Duodenal mucosa (tissue), 2 donors: ENCODE data around the gene SKAP1.
A peak's percentile ranks its signal among the peaks of the same experiment; 100 is the strongest.

Source experiments
- H3K27ac ChIP-seq: one replicate; pipeline ENCODE4 v1.7.0; 2013; ENCODE audit warnings: low read depth, low read length
- H3K27me3 ChIP-seq, 2 donors: one replicate each; pipeline ENCODE4 v1.7.0; 2013; ENCODE audit warnings: low read length in 2 of 2, control low read depth in 1 of 2; ENCODE audit not compliant: insufficient read depth in 2 of 2, control insufficient read depth in 1 of 2
- H3K36me3 ChIP-seq, 2 donors: one replicate each; pipeline ENCODE4 v1.7.0; 2013; ENCODE audit warnings: low read length in 2 of 2, control low read depth in 1 of 2; ENCODE audit not compliant: insufficient read depth in 2 of 2, control insufficient read depth in 1 of 2
- H3K4me1 ChIP-seq, 2 donors: one replicate each; pipeline ENCODE4 v1.7.0; 2013; ENCODE audit warnings: low read length in 2 of 2, control low read depth in 1 of 2; ENCODE audit not compliant: insufficient read depth in 2 of 2, control insufficient read depth in 1 of 2
- H3K4me3 ChIP-seq, 2 donors: one replicate each; pipeline ENCODE4 v1.7.0; 2013; ENCODE audit warnings: low read length in 2 of 2, low read depth in 1 of 2
- H3K9ac ChIP-seq, 2 donors: one replicate each; pipeline ENCODE4 v1.7.0; 2013; ENCODE audit warnings: low read length in 2 of 2, low read depth in 1 of 2
- H3K9me3 ChIP-seq, 2 donors: one replicate each; pipeline ENCODE4 v1.7.0; 2013; ENCODE audit warnings: low read length in 2 of 2, control low read depth in 1 of 2; ENCODE audit not compliant: control insufficient read depth in 1 of 2

The SKAP1 gene

DNA sequence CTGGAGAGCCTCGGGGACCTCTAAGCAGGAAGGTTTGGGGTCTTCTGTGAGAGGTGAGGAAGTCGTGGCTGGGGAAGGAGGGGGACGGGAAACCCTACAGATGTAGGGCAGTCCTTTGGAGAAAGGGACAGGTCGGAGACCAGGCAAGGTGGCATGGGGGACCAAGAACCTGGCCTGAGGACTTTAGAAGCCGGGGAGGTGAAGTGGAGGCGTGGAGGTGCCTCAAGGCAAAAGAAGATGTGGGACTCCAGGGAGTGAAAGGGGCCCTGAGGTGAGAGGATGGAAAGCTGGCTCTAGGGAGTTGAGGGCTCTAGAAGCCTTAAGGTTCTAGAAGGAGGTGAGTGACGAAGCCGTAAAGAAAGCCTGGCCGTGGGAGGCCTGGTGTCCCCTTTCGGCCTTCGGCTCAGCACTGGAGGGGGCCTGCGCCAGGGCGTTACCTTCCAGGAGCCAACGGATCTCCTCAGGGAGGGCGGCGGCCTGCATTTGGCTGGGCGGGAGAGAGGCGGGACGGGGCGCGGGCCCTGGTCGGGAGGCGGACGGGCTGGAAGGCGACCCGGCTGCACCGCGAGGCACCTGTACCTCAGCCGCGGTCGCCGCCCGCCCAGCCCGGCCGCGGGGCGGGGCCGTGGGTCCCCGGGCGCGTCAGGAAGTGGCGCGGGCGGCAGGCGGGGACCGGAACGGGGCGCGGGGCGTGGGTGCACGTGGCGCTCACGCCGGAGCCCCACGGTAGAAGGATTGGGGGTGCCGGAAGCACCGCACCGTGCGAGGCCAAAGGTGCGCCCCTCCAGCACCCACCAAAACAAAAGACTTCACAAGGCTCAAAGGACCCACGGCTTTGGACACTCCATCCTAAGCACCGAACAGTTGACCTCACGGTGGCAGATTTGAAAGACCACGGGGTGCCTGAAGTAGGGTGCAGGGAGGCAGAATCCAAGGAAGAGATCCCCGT, at the start of gene SKAP1:
TSS of gene SKAP1 (minus strand) at position 577 of the 949 bp plus-strand sequence.
- no peaks in the 10 kb centered on the region for H3K9me3 ChIP-seq
- H3K27me3 ChIP-seq: peaks cover 43 to 51% of the 10 kb centered on the region in 2 donors
- peak within 1 kb of the TSS; percentile 52 for H3K27ac ChIP-seq
- H3K4me1 ChIP-seq: peaks cover 0 to 7% of the 10 kb centered on the region in 2 donors
- peak within 1 kb of the TSS; percentile 15 to 57 for H3K9ac ChIP-seq
- peak within 1 kb of the TSS; percentile 46 to 66 for H3K4me3 ChIP-seq
- H3K36me3 ChIP-seq: no peaks in the 10 kb centered on the region

DNA sequence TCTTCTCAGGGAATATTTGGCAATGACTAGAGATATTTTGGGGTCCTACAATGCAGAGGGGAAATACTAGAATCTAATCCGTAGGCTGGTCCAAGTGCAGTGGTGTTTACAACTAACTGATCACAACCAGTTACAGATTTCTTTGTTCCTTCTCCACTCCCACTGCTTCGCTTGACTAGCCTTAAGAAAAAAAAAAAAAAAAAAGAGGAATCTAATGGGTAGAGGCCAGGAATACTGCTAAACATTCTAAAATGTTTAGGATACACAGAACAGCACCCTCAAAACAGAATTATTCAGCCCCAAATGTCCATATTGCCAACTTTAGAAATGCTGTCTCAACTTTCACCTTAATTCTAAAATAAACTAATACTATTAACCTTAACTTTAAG, 49.0 kb upstream of the SKAP1 start:
- H3K9ac ChIP-seq: no peak overlapping the region
- peaks cover 0 to 4% of the 10 kb centered on the region in 2 donors for H3K4me1 ChIP-seq
- no peaks in the 10 kb centered on the region for H3K27me3 ChIP-seq
- H3K36me3 ChIP-seq: no peaks in the 10 kb centered on the region
- no peaks in the 10 kb centered on the region for H3K9me3 ChIP-seq
- H3K4me3 ChIP-seq: no peak overlapping the region
- no peak overlapping the region for H3K27ac ChIP-seq

DNA sequence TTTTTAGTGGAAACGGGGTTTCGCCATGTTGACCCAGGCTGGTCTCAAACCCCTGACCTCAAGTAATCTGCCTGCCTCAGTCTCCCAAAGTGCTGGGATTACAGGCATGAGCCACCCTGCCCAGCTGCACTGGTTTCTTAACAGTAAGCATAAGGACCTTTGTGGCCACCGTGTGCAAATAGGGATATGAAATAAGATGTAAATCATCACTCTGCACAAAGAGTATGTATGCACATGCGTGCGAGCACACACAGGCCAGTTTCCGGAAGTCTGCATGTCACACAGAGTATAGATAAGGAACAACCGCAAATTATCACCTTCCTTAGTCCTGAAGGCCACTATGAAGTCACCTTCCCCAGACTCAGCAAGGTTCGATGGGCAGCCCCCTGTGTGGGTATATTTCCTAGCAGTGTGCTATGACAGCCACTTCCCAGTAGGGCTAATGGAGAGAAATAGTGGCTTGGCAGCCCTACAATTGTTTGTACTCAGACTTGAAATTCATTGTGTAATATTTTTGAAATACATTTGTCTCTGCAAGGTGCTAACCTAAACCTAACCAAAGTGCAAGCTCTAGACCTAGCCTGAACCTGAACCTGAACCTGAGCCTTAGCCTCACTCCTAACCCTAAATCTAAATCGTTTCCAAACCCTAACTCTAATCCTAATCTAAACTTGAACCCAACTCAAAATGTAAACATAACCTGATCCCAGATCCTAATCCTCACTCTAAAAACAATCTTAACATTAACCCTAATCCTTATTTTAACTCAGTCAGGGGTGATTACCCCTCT, 48.4 kb upstream of the SKAP1 start:
- no peak overlapping the region for H3K4me3 ChIP-seq
- no peaks in the 10 kb centered on the region for H3K9me3 ChIP-seq
- H3K27me3 ChIP-seq: no peaks in the 10 kb centered on the region
- H3K36me3 ChIP-seq: no peaks in the 10 kb centered on the region
- no peak overlapping the region for H3K27ac ChIP-seq
- no peak overlapping the region for H3K9ac ChIP-seq
- H3K4me1 ChIP-seq: peaks cover 0 to 4% of the 10 kb centered on the region in 2 donors

DNA sequence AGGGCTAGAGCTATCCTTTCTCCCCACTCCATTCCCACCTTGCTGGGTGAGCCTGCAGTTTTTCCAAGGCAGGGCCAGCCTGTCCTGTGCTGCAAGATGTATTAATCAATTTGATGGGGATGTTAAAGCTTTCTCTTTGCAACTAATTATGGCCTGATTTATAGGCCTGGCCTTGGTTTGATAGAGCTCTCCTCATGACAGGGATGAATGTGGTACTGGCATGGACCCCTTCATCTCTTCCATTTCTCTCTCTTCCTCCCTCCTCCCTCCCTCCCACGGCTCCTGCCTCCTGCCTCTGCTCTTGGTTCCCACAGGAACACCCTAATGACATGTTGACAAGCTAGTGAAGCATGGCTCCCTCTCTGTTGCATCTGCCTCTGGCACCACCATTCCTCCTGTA, 47.2 kb upstream of the SKAP1 start:
- no peak overlapping the region for H3K27ac ChIP-seq
- H3K27me3 ChIP-seq: no peaks in the 10 kb centered on the region
- no peaks in the 10 kb centered on the region for H3K9me3 ChIP-seq
- no peaks in the 10 kb centered on the region for H3K36me3 ChIP-seq
- no peak overlapping the region for H3K4me3 ChIP-seq
- peaks cover 0 to 4% of the 10 kb centered on the region in 2 donors for H3K4me1 ChIP-seq
- no peak overlapping the region for H3K9ac ChIP-seq

DNA sequence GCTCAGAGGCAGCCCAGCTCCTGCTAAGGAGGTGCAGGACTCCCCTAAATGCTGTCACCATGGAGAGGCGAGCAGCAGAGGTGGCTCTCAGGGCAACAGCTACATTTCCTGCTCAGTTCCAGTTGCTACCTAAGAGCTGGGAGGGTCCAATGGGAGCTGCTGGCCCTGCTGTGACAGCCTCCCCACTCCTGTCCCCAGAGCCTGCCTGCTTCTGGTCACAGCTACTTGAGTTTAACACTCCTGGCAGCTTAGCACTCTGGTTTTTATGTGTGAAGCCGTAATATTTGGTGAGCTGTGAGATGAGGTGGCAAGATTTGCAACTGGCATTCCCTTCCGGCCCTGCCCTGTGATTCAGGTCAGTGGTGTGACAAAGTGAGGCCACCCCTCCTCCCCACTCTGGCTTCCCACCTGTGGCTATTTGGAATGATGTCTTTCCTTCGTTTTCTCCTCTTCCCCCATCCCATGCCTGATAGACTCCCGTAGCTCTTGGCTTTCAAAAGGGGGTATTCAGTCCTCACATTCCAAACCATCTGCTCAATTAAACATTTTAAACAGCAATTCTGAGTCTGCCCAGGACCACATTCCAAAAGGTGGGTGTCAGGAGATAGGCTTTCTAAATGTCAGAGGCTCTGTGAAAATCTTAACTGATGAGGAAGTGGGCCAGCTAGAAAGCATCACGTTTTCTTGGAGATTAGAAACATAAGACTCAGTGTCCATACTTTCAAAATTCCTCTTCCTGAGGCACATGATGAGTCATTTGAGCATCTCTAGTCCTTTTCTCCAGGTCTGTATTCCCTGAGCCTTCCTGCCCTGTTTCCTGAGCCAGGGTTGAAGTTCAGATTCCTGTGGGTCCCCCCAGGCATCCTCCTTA, 42.6 kb upstream of the SKAP1 start:
- Histone ChIP-seq H3K9ac (no peak overlapping the region), H3K27me3 (peaks cover 0 to 6% of the 10 kb centered on the region in 2 donors), H3K4me1 (no peaks in the 10 kb centered on the region), H3K36me3 (no peaks in the 10 kb centered on the region), H3K4me3 (no peak overlapping the region), H3K27ac (no peak overlapping the region), H3K9me3 (no peaks in the 10 kb centered on the region)

DNA sequence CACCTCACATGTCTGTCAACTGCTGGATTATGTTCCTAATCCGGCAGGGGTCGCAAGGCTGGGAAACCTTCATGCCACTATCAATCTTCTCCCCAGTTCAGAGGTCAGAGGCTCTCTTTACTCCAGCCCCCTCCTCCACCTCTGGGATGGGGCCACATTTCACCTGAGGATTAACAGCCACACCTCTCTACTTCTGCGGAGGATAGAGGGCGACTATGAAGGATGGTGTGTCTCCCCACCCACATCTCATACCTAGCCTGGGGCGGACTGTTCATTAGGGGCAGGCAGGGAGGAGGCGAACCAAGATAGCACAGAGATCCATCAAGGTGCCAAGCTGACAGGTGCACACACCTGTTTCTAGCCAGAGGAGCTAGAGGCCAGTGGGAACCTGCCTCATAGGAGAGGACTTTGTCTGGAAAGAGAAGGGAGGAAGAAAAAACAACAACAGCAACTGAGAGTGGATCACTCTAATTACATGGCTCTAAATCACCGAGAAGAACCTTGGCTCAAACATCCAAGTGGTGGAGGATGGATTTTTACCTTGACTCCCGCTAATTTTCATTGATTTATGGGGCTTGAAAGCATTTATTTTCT, 41.9 kb upstream of the SKAP1 start:
- no peak overlapping the region for H3K4me3 ChIP-seq
- H3K4me1 ChIP-seq: no peaks in the 10 kb centered on the region
- H3K9ac ChIP-seq: no peak overlapping the region
- peaks cover 0 to 6% of the 10 kb centered on the region in 2 donors for H3K27me3 ChIP-seq
- H3K27ac ChIP-seq: no peak overlapping the region
- no peaks in the 10 kb centered on the region for H3K9me3 ChIP-seq
- H3K36me3 ChIP-seq: no peaks in the 10 kb centered on the region

DNA sequence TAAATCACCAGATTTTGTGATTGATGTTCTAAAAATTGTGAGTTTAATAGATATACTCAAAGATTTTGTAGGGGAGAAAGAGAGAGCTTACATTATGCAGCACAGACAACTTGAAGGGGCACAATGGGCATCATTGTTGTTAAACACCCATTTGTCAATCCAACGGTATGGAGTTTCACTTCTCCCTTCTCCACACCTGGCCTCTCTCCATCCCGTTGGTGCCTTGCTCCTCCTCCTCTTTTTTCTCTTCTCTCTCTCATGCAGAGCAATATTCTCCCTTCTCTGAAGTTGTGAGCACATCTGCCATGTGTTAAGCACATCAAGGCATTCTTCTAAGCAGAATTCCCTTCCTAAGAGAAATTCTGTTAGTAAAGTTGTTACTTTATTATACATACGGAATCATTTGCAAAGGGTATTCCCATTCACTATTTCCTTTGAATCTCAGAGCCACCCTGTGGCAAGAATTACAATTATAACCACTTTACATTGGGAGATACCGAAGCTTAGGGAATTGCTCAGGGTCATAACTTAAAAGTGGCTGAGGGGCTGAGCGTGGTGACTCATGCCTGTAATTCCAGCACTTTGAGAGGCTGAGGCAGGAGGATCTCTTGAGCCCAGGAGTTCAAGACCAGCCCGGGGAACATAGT, 40.5 kb upstream of the SKAP1 start:
- Histone ChIP-seq H3K27ac (no peak overlapping the region), H3K9me3 (no peaks in the 10 kb centered on the region), H3K9ac (no peak overlapping the region), H3K4me1 (no peaks in the 10 kb centered on the region), H3K4me3 (no peak overlapping the region), H3K36me3 (no peaks in the 10 kb centered on the region), H3K27me3 (peaks cover 0 to 6% of the 10 kb centered on the region in 2 donors)

DNA sequence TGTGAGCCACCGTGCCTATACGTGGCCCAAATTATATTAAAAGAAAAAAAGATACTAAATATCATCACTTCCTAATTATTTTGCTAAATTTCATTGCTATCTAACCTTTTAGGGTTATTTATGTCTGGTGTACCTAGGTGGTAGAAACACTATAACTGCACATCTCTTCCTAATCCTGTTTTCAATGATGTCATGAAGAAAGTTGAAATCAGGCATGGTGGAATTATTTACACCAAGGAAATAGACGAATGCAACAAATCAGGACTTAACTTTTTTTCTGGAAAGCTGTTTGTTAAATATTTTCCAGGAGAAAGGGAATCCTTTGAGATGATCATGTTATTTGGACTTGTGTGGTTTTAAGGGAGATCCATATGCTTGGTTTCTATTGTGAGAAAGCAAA, 39.2 kb upstream of the SKAP1 start:
- H3K27ac ChIP-seq: no peak overlapping the region
- no peak overlapping the region for H3K9ac ChIP-seq
- H3K36me3 ChIP-seq: no peaks in the 10 kb centered on the region
- H3K4me3 ChIP-seq: no peak overlapping the region
- no peaks in the 10 kb centered on the region for H3K9me3 ChIP-seq
- peaks cover 0 to 6% of the 10 kb centered on the region in 2 donors for H3K27me3 ChIP-seq
- no peaks in the 10 kb centered on the region for H3K4me1 ChIP-seq

DNA sequence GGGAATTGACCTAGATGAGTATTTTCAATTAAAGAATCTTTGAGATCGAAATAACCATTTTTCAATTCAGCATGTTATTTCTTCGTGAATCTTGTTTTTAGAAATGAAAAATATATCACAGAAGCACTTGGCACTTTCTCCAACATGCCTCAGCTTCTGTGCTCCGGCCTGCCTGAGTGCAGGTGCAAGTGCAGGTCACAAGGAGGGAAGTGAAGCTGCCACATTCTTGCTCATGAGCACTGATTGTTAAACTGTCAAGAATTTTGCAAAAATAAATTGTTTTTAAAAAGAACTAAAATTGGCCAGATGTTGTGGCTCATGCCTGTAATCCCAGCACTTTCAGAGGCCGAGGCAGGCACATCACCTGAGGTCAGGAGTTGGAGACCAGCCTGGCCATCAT, 38.3 kb upstream of the SKAP1 start:
- Histone ChIP-seq H3K27ac (no peak overlapping the region), H3K27me3 (peaks cover 0 to 6% of the 10 kb centered on the region in 2 donors), H3K9ac (no peak overlapping the region), H3K36me3 (no peaks in the 10 kb centered on the region), H3K9me3 (no peaks in the 10 kb centered on the region), H3K4me1 (no peaks in the 10 kb centered on the region), H3K4me3 (no peak overlapping the region)
